H54 (cell line): ENCODE data around the gene PCDHGA7.
"Not testable (repeated sequence)": the region's sequence is repeated elsewhere in the genome, so short reads cannot be mapped to it uniquely, and the experiment has no call there.

ENCODE experiments used
- DNase-seq: peaks from one replicate; pipeline ENCODE4 v3.0.0; 2011; ENCODE audit warnings: low spot score, mixed read lengths; ENCODE audit not compliant: insufficient read length
- FAIRE-seq: peaks from 3 replicates; lab custom pipeline; 2011; peaks lifted over from hg19 to GRCh38; lab: Jason Lieb, UNC
- POLR2A ChIP-seq: IDR thresholded peaks from 2 replicates; pipeline ENCODE4 v1.6.1; 2011; ENCODE audit warnings: low read depth, mild to moderate bottlenecking, low read length

Gene PCDHGA7

GRCh38 chr5:141382469-141383294 lies at the start of gene PCDHGA7:
TSS of gene PCDHGA7 (plus strand) at chr5:141382742. CDS start at chr5:141382900, 158 bp downstream.
- DNase-seq (no peak), FAIRE-seq (no peak)
- TF ChIP-seq POLR2A, result no peak

- no peak for FAIRE-seq
- no peak for TF ChIP-seq POLR2A
- no peak for DNase-seq
Measured at GRCh38 chr5:141338538-141339306, 43.8 kb upstream of the PCDHGA7 start, which contains the start of gene PCDHGA2. TSS of gene PCDHGA2 (plus strand) at chr5:141338760.

GRCh38 chr5:141340781-141341354 lies 41.7 kb upstream of the PCDHGA7 start:
- not testable (repeated sequence) for DNase-seq, FAIRE-seq

- no peak for DNase-seq
- FAIRE-seq, result no peak
- TF ChIP-seq POLR2A, result no peak
Measured at GRCh38 chr5:141342773-141343172, 39.8 kb upstream of the PCDHGA7 start.

- FAIRE-seq (no peak), DNase-seq (no peak)
- TF ChIP-seq POLR2A, result no peak
Measured at GRCh38 chr5:141343242-141343952, 39.1 kb upstream of the PCDHGA7 start, which contains the start of gene PCDHGA3. TSS of gene PCDHGA3 (plus strand) at chr5:141343829. CDS start at chr5:141344034, 205 bp downstream.

GRCh38 chr5:141343953-141344463 lies 38.5 kb upstream of the PCDHGA7 start:
- TF ChIP-seq POLR2A, result no peak
- FAIRE-seq (no peak), DNase-seq (no peak)

- DNase-seq, result no peak
- FAIRE-seq, result no peak
- TF ChIP-seq POLR2A, result no peak
Measured at GRCh38 chr5:141345327-141345726, 37.2 kb upstream of the PCDHGA7 start.

GRCh38 chr5:141346017-141346416 lies 36.5 kb upstream of the PCDHGA7 start:
- FAIRE-seq, DNase-seq: not testable (repeated sequence)

- peak; percentile 45 for DNase-seq
- no peak for TF ChIP-seq POLR2A
- FAIRE-seq, result no peak
Measured at GRCh38 chr5:141349917-141350619, 32.5 kb upstream of the PCDHGA7 start, which contains the start of gene PCDHGB1. TSS of gene PCDHGB1 (plus strand) at chr5:141350099. CDS start at chr5:141350261, 162 bp downstream.

- no peak for DNase-seq
- FAIRE-seq, result no peak
- TF ChIP-seq POLR2A, result no peak
Measured at GRCh38 chr5:141351591-141351990, 31.0 kb upstream of the PCDHGA7 start.

- peak; percentile 24 for DNase-seq
- FAIRE-seq, result no peak
- no peak for TF ChIP-seq POLR2A
Measured at GRCh38 chr5:141354900-141355469, 27.6 kb upstream of the PCDHGA7 start, which contains the start of gene PCDHGA4. TSS of gene PCDHGA4 (plus strand) at chr5:141355021. CDS start at chr5:141355108, 87 bp downstream.

- FAIRE-seq, result no peak
Measured at GRCh38 chr5:141355641-141356040, 26.9 kb upstream of the PCDHGA7 start.

GRCh38 chr5:141356133-141356532 lies 26.4 kb upstream of the PCDHGA7 start:
- FAIRE-seq (no peak), DNase-seq (no peak)
- TF ChIP-seq POLR2A, result no peak

More at GRCh38 chr5:141355641-141356040, 26.9 kb upstream of the PCDHGA7 start:
- DNase-seq, result no peak
- no peak for TF ChIP-seq POLR2A
